Measurements from ENCODE around the gene PPM1L. TPM values are rescaled to one million over a fixed set of nuclear protein-coding genes. Genes with fewer than 3 reads are reported as not detected.

The PPM1L gene
- total and polyA plus RNA-seq, 10 of the 15 experiments (the other 5 are each of a cell fraction or from before 2014, with no cell fraction given): under 0.01 to 0.33 (median 0.06) TPM; not detected in 1

GRCh38 chr3:160758929-160759577 is 3.0 kb downstream of the PPM1L start:
- FAIRE-seq (no peak), DNase-seq (ENCODE audit: low read depth, low spot score) (no peak), ATAC-seq (no peak)
- in situ Hi-C loops (cut with MboI): no loop called here
- Histone ChIP-seq H3K9me3 (replicated peaks; ENCODE audit: control insufficient read depth, insufficient read depth, low read length) (no peaks in the 10 kb centered on the region), H3K4me2 (ENCODE audit: control insufficient read depth, insufficient read depth) (no peak overlapping the region), H2AFZ (ENCODE audit: control insufficient read depth, low read depth, low read length) (no peak overlapping the region), H3K27me3 (replicated peaks in 1 of 2; ENCODE audit: control insufficient read depth in 2 of 2, insufficient read depth in 2 of 2, low read length in 1 of 2) (peaks cover 20 to 24% of the 10 kb centered on the region in 2 experiments), H4K20me1 (ENCODE audit: control insufficient read depth, insufficient read depth) (no peaks in the 10 kb centered on the region), H3K79me2 (ENCODE audit: control insufficient read depth, insufficient read depth, low read length) (no peaks in the 10 kb centered on the region), H3K36me3 (ENCODE audit: control insufficient read depth in 2 of 2, insufficient read depth in 2 of 2, low read length in 1 of 2) (no peaks in the 10 kb centered on the region), H3K9ac (ENCODE audit: control insufficient read depth, insufficient read depth, low read length) (no peak overlapping the region), H3K4me3 (no peak overlapping the region), H3K27ac (ENCODE audit: control insufficient read depth, insufficient read depth) (no peak overlapping the region), H3K4me1 (ENCODE audit: control insufficient read depth, insufficient read depth, low read length) (peaks cover 11% of the 10 kb centered on the region)
- no peak for TF ChIP-seq RBBP5 (conservative IDR thresholded peaks at IDR 0.05)
- TF ChIP-seq NFYB (IDR thresholded peaks at IDR 0.05; ENCODE audit: insufficient read depth, low read depth, low read length): no peak
- TF ChIP-seq CUX1 (IDR thresholded peaks at IDR 0.05; ENCODE audit: insufficient replicate concordance, low read depth, low read length): no peak
- 0 out of 2 replicates have a peak, but pooled peaks have one; percentile 1 for TF ChIP-seq RAD21 (IDR thresholded peaks at IDR 0.05; ENCODE audit: insufficient read depth, low read depth, low read length)
- TF ChIP-seq WRNIP1 (IDR thresholded peaks at IDR 0.05; ENCODE audit: borderline replicate concordance, low read depth, low read length): no peak
- no peak for TF ChIP-seq USF1 (IDR thresholded peaks at IDR 0.05; ENCODE audit: borderline replicate concordance, extremely low read length, insufficient read depth, low read depth, low read length)
- intact Hi-C loops (cut with micrococcal nuclease; ENCODE audit: unreplicated experiment): no loop called here
- ChIA-PET RAD21 (ENCODE audit: unreplicated experiment) (interaction anchor here (1.1 kb wide), 1 partner anchor 182 kb away, joined by 4 read pairs; no protein-coding TSS in a partner anchor), CTCF (interaction anchor here (0.7 to 0.8 kb wide), 2 partner anchors 116 to 184 kb away, joined by 3 to 4 read pairs; no protein-coding TSS in a partner anchor), SMC1A (ENCODE audit: uncharacterized antibody, unreplicated experiment) (interaction anchor here (0.9 to 1.2 kb wide), 2 partner anchors 69 to 182 kb away, joined by 3 read pairs; no protein-coding TSS in a partner anchor), POLR2A (no interaction called here)
- WGBS (ENCODE audit: insufficient coverage, insufficient replicate concordance, low lambda C conversion rate, missing lambda C conversion rate): 74% methylated on average over 3 of the region's 3 CpGs
- no TSS peak for BruUV-seq (replicated peaks)

Measured in GM12878 (cell line).